ENCODE data around the gene TP73.

DNA sequence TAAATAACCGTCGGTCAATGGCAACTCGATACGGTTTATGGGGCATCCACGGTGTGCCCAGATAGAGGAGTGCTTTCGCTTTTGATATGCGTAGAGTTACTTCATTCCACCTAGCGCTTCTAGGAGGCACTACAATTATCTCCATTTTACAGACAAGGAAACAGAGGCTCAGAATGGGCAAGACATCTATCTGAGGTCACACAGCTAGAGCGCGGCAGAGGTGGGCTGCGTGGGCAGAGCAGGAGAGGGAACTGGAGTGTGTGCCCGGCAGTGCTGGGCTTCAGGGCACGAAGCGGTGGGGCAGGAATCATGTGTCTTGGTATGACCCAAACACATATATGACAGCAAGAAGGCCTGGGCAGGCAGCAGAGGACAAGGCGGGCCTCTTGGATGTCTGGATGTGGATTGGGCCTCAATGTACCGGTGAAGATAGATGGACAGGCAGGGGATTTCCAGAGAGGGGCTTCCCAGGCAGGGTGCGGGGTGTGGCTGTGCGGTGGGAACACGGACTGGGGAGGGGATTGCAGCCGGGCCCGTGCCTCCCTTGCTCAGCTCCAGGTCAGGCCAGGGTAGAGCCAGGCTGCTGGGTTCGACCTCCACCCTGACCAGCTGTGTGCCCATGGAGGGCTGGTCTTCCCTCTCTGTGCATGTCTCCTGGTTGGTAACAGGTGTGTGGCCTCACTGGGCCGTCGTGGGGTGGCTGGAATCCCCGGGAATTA is 21.2 kb downstream of the TP73 start:
- TF ChIP-seq, protein P1, sequence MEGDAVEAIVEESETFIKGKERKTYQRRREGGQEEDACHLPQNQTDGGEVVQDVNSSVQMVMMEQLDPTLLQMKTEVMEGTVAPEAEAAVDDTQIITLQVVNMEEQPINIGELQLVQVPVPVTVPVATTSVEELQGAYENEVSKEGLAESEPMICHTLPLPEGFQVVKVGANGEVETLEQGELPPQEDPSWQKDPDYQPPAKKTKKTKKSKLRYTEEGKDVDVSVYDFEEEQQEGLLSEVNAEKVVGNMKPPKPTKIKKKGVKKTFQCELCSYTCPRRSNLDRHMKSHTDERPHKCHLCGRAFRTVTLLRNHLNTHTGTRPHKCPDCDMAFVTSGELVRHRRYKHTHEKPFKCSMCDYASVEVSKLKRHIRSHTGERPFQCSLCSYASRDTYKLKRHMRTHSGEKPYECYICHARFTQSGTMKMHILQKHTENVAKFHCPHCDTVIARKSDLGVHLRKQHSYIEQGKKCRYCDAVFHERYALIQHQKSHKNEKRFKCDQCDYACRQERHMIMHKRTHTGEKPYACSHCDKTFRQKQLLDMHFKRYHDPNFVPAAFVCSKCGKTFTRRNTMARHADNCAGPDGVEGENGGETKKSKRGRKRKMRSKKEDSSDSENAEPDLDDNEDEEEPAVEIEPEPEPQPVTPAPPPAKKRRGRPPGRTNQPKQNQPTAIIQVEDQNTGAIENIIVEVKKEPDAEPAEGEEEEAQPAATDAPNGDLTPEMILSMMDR (IDR thresholded peaks at IDR 0.05; ENCODE audit: low read depth, low read length, poor library complexity, severe bottlenecking), result no peak
- TF ChIP-seq EZH2phosphoT487 (IDR thresholded peaks at IDR 0.05; ENCODE audit: borderline replicate concordance, low read length), result no peak

Measured in DOHH2 (cell line).